ENCODE measurements around the gene OVCH2. TPM values are rescaled to one million over a fixed set of nuclear protein-coding genes. Genes with fewer than 3 reads are reported as not detected.

OVCH2 gene
- total RNA-seq, 1 experiment from 2014 or later: 0.34 TPM

DNA sequence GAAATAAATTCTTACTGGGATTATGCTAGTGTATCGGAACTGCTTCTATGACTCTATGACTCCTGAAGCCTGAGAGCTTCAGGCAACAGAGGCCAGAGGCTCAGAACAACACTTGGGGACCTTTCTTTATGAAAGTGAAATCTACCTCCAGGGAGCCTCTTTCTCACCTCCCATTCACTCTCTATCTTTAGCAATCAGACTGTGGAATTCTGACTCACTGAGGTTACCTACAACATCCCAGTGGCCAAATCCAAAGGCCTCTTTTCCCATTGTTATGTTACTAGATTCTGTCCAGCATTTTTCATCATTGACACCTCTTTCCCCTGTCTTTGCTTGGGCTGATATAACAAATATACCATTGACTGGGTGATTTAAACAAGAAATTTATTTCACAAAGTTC is 18.9 kb downstream of the OVCH2 start:
- no peak overlapping the region for H3K27ac Mint-ChIP-seq (ENCODE audit: unreplicated experiment)
- H3K36me3 Mint-ChIP-seq (ENCODE audit: insufficient read depth, unreplicated experiment): no peaks in the 10 kb centered on the region
- no peaks in the 10 kb centered on the region for H3K27me3 Mint-ChIP-seq (ENCODE audit: insufficient read depth, unreplicated experiment)
- DNase-seq: no peak
- ChIA-PET POLR2A (no interaction called here), CTCF (no interaction called here)
- no peak overlapping the region for H3K4me3 ChIP-seq (ENCODE audit: low read depth, low read length)
- BruUV-seq (replicated peaks): no TSS peak
- H3K36me3 ChIP-seq (ENCODE audit: control insufficient read depth, insufficient read depth, low read length): no peaks in the 10 kb centered on the region
- peaks cover 11% of the 10 kb centered on the region for H3K4me1 ChIP-seq
- intact Hi-C loops (cut with micrococcal nuclease; ENCODE audit: unreplicated experiment): no loop called here
- H3K9me3 Mint-ChIP-seq (ENCODE audit: unreplicated experiment): no peaks in the 10 kb centered on the region
- H3K9me3 ChIP-seq: no peaks in the 10 kb centered on the region
- H3K27me3 ChIP-seq (replicated peaks; ENCODE audit: control insufficient read depth, insufficient read depth, low read length): no peaks in the 10 kb centered on the region
- H3K4me3 Mint-ChIP-seq (ENCODE audit: unreplicated experiment): no peak overlapping the region
- TF ChIP-seq, protein P1, sequence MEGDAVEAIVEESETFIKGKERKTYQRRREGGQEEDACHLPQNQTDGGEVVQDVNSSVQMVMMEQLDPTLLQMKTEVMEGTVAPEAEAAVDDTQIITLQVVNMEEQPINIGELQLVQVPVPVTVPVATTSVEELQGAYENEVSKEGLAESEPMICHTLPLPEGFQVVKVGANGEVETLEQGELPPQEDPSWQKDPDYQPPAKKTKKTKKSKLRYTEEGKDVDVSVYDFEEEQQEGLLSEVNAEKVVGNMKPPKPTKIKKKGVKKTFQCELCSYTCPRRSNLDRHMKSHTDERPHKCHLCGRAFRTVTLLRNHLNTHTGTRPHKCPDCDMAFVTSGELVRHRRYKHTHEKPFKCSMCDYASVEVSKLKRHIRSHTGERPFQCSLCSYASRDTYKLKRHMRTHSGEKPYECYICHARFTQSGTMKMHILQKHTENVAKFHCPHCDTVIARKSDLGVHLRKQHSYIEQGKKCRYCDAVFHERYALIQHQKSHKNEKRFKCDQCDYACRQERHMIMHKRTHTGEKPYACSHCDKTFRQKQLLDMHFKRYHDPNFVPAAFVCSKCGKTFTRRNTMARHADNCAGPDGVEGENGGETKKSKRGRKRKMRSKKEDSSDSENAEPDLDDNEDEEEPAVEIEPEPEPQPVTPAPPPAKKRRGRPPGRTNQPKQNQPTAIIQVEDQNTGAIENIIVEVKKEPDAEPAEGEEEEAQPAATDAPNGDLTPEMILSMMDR (IDR thresholded peaks at IDR 0.05; ENCODE audit: insufficient read depth in 1 of 2, low read depth in 1 of 2, low read length in 1 of 2, severe bottlenecking in 1 of 2, unreplicated experiment in 1 of 2): no peak
- H3K4me1 Mint-ChIP-seq (ENCODE audit: low read depth, unreplicated experiment): peaks cover 12% of the 10 kb centered on the region

DNA sequence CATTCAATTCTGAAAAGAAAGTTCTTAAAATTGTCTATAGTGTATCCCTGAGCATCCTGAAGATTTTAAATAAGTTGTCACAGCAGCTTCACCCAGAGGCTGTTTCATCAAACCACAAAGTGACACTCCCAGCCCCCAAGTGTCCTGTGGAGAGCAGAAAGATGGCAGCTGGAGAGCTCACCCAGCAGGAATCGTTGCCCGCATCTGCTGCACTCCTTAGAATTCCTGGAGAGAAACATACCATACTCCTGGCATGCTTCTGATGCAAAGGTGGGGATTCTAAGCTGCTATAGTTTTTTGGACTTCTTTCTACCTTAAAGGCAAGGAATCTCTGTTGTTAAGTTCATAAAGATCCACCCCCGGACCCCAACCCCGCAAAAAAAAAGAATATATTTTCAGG is 19.5 kb downstream of the OVCH2 start:
- intact Hi-C loops (cut with micrococcal nuclease; ENCODE audit: unreplicated experiment): no loop called here
- H3K9me3 Mint-ChIP-seq (ENCODE audit: unreplicated experiment): no peaks in the 10 kb centered on the region
- H3K36me3 Mint-ChIP-seq (ENCODE audit: insufficient read depth, unreplicated experiment): no peaks in the 10 kb centered on the region
- DNase-seq: no peak
- Histone ChIP-seq H3K27me3 (replicated peaks; ENCODE audit: control insufficient read depth, insufficient read depth, low read length) (no peaks in the 10 kb centered on the region), H3K36me3 (ENCODE audit: control insufficient read depth, insufficient read depth, low read length) (no peaks in the 10 kb centered on the region), H3K9me3 (no peaks in the 10 kb centered on the region), H3K4me1 (peaks cover 4% of the 10 kb centered on the region), H3K4me3 (ENCODE audit: low read depth, low read length) (no peak overlapping the region)
- ChIA-PET POLR2A (no interaction called here), CTCF (no interaction called here)
- no peak overlapping the region for H3K27ac Mint-ChIP-seq (ENCODE audit: unreplicated experiment)
- peaks cover 6% of the 10 kb centered on the region for H3K4me1 Mint-ChIP-seq (ENCODE audit: low read depth, unreplicated experiment)
- no TSS peak for BruUV-seq (replicated peaks)
- H3K27me3 Mint-ChIP-seq (ENCODE audit: insufficient read depth, unreplicated experiment): no peaks in the 10 kb centered on the region
- TF ChIP-seq, protein P1 (IDR thresholded peaks at IDR 0.05; ENCODE audit: insufficient read depth in 1 of 2, low read depth in 1 of 2, low read length in 1 of 2, severe bottlenecking in 1 of 2, unreplicated experiment in 1 of 2): no peak
- H3K4me3 Mint-ChIP-seq (ENCODE audit: unreplicated experiment): no peak overlapping the region

DNA sequence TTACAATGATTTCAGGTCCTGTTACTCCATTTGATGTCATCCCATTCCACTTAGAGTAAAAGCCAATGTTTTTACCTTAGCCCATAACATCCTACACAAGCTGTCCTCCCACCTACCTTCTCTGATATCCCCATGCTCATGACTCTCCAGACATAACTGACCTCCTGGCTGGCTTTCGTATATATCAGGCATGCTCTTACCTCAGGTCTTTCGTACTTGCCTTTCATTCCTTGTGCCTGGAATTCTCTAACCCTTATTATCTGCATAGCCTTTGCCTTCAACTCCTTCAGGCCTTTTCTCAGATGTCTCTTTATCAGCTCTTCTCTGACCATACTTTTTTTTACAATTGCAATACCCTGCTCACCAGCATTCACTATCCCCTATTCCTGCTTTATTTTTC is 22.7 kb downstream of the OVCH2 start:
- BruUV-seq (replicated peaks): no TSS peak
- TF ChIP-seq, protein P1 (IDR thresholded peaks at IDR 0.05; ENCODE audit: insufficient read depth in 1 of 2, low read depth in 1 of 2, low read length in 1 of 2, severe bottlenecking in 1 of 2, unreplicated experiment in 1 of 2): no peak
- intact Hi-C loops (cut with micrococcal nuclease; ENCODE audit: unreplicated experiment): no loop called here
- Histone ChIP-seq H3K4me1 (no peaks in the 10 kb centered on the region), H3K9me3 (no peaks in the 10 kb centered on the region), H3K4me3 (ENCODE audit: low read depth, low read length) (no peak overlapping the region), H3K36me3 (ENCODE audit: control insufficient read depth, insufficient read depth, low read length) (no peaks in the 10 kb centered on the region), H3K27me3 (replicated peaks; ENCODE audit: control insufficient read depth, insufficient read depth, low read length) (no peaks in the 10 kb centered on the region)
- H3K27me3 Mint-ChIP-seq (ENCODE audit: insufficient read depth, unreplicated experiment): no peaks in the 10 kb centered on the region
- no peaks in the 10 kb centered on the region for H3K4me1 Mint-ChIP-seq (ENCODE audit: low read depth, unreplicated experiment)
- no peaks in the 10 kb centered on the region for H3K9me3 Mint-ChIP-seq (ENCODE audit: unreplicated experiment)
- POLR2A ChIA-PET: no interaction called here
- CTCF ChIA-PET: interaction anchor here (0.6 kb wide), 1 partner anchor 170 kb away, joined by 3 read pairs; no protein-coding TSS in a partner anchor
- DNase-seq: no peak
- H3K4me3 Mint-ChIP-seq (ENCODE audit: unreplicated experiment): no peak overlapping the region
- no peak overlapping the region for H3K27ac Mint-ChIP-seq (ENCODE audit: unreplicated experiment)
- H3K36me3 Mint-ChIP-seq (ENCODE audit: insufficient read depth, unreplicated experiment): no peaks in the 10 kb centered on the region
